NCI-H187 treated with DMSO at 0.1 percent for 48 hours (cell line): ENCODE results near the gene SULF2.
A peak's percentile ranks its signal among the peaks of the same experiment; 100 is the strongest.

ENCODE experiments used
- DNase-seq: peaks from one replicate; lab custom pipeline; 2025; lab: John Stamatoyannopoulos, UW

SULF2 gene

GRCh38 chr20:47735412-47736400 is 49.6 kb downstream of the SULF2 start:
- no peak for DNase-seq

GRCh38 chr20:47734870-47735269 is 50.4 kb downstream of the SULF2 start:
- no peak for DNase-seq

GRCh38 chr20:47733892-47734291 is 51.4 kb downstream of the SULF2 start:
- no peak for DNase-seq

DNA sequence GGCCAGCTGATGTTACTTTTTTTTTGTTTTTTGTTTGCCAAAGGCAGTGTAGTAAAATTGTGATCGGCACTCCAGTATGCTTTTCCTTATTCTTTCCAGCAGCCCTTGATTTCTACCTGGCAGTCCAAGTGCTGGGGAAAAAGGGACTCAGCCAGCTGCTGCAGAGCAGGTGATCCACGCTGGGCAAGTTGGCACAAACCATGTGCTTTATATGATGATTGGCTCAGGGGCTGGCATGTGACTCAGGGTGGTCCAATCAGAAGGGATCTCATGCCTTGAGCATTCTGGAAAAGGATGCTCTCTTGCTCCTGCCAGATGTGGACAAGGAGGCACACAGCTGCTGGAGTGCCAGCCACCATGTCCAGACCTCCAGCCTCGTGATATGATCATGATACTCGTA is 54.5 kb downstream of the SULF2 start:
- DNase-seq = no peak

GRCh38 chr20:47729472-47729871 is 55.8 kb downstream of the SULF2 start:
- DNase-seq = no peak

GRCh38 chr20:47727909-47728361 is 57.3 kb downstream of the SULF2 start:
- no peak for DNase-seq

DNA sequence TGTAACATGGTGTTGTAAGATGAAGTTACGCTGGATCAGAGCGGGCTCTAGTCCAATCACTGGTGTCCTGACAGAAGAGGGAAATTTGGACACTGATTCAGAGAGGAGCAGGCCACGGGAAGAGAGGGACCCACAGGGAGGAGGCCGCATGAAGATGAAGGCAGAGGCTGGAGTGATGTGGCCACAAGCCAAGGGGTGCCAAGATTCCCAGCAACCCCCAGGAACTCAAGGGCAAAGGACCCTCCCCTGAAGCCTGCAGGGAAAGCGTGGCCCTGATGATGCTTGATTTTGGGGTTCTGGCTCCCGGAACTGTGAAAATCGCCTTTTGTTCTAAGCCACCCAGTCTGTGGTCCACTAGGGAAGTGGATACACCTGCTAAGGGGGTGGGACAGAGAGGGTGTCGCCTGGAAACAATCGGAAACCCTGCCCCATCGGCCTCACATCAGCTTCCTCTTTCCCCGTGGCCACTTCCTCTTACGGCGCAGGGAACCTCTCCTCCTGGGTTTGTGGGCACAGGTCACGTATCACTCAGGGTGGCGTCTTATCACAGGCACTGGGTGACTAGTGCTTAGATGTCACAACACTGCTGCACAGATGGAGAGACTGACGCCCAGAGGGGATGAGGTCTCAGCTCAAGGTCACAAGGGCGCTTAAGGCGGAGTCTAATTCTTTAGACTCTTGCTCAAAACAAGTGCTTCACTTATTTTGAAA is 58.0 kb downstream of the SULF2 start:
- DNase-seq = no peak

DNA sequence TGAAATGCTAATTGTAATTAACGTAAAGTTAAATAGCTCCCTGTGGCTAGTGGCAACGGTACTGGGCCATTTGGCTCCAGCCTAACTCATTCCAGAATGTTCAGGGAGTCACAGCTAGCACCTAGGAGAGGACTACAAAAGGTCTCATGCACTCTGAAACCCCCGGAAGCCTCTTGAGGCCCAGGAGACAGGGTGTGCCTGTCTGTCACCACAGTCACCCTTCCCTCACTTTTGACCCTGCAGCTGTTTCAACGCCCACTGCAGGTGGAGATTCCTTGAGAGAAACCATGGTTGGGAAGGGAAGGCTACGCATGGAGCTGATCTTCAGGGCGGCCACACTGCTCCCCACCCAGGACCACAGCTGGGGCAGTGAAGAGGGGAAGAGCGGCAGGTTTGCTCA is 58.6 kb downstream of the SULF2 start:
- no peak for DNase-seq

DNA sequence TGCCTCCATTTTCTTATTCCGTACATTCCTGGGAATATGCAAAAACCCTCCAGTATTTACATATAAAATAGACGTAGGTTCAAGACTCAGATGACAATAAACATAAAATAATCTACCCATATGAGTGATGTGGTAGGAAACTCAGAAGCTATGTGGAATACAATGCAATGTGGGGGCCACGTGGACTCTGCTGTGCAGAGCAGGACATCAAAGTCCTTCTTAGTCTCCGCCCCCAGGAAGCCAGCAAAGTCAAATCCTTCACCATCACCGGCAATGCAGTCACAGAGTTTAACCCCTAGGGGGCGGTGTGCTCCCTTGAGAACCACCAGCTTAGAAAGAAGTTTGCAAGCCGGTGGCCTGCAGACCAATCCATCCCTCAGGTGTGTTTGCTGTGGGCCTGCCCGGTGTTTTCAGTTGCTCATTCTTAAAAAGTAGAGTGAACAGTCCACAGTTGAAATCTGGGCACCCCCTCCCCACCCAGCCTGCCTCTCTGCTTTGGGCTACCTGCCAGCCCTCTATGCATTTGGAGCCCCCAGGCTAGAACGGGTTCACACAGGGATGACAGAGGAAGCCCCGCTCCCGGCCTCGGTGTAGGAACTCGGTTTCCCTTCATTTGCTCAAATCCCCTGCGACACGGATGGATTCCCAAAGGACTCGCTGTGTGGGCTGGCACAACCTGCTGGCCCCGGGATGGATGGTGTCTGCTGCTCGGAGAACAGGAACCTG is 59.9 kb downstream of the SULF2 start:
- peak; percentile 56 for DNase-seq

- DNase-seq = no peak
These were observed 60.4 kb downstream of the SULF2 start for GRCh38 chr20:47724910-47725247.

- DNase-seq = no peak
These were observed 60.9 kb downstream of the SULF2 start for GRCh38 chr20:47724396-47724795.

DNA sequence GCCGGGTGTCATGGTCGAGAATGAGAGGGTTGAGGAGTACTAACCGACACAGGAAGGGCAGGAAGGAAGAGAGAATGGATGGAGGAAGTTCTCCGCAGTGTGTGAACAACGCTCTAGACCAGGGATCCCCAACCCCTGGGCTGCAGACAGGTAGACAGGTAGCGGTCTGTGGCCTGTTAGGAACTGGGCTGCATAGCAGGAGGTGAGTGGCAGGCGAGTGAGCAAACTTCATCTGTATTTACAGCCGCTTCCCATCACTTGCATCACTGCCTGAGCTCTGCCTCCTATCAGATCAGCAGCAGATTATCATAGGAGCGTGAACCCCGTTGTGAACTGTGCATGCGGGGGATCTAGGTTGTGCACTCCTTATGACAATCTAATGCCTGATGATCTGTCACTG is 62.0 kb downstream of the SULF2 start:
- no peak for DNase-seq

GRCh38 chr20:47720636-47721427 is 64.4 kb downstream of the SULF2 start:
- no peak for DNase-seq

DNA sequence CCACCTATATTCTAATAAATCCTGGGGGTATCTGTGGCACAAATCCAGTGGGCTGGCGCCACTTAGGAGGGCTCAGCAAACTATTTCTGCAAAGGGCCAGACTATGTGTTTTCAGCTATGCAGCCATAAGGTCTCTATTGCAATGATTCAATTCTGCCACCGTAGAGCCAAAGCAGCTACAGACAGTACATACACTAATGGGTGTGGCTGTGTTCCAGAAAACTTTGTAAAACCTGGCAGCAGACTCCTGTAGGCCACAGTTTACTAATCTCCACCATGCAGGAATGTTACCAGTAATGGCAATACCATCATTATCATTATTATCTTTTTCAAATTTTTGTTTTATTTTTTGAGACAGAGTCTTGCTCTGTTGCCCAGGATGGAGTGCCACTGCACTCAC is 65.7 kb downstream of the SULF2 start:
- no peak for DNase-seq

DNA sequence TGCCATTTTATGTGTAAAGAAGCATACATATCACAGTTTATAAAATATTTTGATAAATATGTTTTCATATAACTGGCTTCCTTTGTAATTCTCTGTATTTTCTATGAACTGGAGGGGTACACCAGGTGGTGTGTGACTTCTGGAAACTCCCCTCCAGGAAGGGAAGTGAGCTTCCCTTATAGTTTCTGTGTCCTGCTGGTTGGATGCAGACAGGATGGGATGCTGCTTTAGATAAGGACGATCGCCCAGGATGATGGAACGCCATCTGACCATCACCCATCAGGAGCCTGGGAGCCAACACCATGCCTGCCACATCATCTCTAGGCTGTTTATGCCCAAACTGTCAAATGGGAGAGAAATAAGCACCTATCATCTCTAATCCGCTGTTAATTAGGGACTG is 66.1 kb downstream of the SULF2 start:
- no peak for DNase-seq

DNA sequence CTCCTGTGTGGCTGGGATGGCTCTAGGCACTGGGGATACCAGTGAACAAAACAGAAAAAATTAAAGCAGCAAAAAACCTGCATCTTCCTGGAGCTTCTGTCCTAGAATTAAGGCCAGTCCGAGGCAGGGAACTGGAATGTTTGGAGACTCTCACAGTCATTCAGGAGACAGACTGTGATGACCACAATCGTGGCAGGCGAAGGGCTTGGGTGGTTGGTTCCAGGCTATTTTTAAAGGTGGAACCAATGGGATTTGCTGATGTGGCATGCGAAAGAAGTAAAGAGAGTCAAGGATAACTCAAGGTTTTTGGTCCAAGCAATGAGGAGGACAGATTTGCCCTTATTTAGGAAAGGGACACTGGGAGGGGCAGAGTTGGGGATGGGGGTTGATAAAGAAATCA is 66.9 kb downstream of the SULF2 start:
- DNase-seq = no peak

- DNase-seq = no peak
These were observed 67.9 kb downstream of the SULF2 start for GRCh38 chr20:47717421-47717820.

DNA sequence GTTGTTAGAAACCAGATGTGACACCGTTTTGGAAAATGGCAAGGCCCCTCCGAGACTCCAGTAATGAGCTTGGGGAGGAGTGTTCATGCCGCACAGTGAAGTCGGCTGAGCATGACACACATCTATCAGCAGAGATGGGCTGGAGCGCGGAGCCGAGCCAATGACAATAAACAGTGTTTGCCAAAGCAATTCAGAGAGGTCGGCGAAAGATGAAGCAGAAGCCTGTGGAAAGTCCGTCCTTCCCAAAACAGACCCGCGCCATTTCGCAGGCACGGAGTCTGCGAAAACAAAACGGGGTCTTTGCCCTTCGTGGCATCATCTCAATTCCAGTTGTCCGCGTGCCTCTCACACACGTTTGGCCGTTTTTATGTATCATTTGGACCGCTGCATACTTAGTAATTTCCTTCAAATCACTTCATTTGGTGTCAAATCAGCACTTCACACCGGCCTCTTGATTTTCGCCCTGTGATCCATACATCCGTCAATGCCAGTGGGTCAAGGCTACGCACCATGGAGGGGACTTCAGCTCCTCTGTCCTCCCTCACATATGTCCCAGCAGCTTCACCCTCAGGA is 71.3 kb downstream of the SULF2 start:
- no peak for DNase-seq

- no peak for DNase-seq
These were observed 72.1 kb downstream of the SULF2 start for GRCh38 chr20:47713163-47713562.

DNA sequence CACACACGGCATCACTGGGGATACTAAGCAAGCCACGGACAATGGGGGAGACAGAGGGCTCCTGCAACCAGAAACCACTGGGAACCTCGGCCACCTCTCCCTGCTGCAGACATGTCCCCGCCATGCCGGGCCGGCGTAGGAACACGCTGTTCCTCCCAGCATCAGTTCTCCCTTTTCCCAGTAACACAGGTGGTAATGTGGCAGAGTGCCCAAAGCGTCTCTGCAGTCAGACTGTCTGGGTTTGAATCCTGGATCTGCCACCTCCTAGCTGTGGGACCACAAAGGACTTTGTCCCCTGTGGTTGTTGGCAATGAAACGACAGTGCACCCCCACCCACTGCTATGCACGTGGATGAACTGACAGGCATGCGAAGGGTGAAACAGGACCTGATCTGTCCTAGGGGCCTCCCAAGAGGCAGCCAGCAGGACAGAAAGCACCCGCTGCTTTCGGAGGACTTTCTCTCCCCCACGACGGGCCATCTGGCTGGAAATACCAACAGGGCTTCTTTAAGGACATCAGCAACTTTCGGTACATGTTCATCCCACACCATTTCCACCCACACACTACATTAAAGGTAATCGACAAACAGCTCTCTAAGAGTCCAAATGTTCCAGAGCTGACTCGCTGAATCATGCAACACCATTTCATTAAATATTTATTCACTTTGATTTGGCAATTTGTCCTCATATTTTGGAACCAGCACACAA is 74.1 kb downstream of the SULF2 start:
- DNase-seq = no peak

- DNase-seq = no peak
These were observed 74.6 kb downstream of the SULF2 start for GRCh38 chr20:47710665-47711045.
